ENCODE results near the gene MC1R.

DNA sequence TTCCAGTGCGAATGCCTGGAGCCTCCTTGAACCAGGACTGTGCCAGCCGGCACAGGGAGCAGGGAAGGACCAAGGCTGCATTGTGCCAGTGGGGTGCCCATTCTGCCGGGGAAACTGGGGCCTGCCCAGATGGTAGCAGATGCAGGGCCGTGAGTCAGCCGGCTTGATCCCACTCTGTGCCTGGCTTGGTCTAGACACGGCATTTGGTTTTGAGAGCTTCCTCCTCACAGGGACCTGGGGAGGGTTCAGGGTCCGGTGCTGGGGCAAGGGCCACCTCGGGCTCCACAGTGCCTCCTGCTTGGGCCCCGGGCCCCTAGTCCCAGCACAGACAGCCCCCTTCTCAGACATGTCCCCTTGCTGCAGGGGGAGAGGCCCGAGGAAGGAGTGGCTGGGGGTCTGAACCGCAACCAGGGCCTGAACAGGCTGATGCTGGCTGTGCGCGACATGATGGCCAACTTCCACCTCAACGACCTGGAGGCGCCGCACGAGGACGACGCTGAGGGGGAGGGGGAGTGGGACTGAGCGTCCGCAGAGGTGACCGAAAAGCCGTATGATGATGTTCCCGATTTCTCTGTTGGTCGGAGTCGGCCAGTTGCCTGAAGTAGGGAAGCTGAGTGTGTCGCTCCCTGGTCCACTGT lies 7.8 kb upstream of the MC1R start:
- TF ChIP-seq, protein P1, sequence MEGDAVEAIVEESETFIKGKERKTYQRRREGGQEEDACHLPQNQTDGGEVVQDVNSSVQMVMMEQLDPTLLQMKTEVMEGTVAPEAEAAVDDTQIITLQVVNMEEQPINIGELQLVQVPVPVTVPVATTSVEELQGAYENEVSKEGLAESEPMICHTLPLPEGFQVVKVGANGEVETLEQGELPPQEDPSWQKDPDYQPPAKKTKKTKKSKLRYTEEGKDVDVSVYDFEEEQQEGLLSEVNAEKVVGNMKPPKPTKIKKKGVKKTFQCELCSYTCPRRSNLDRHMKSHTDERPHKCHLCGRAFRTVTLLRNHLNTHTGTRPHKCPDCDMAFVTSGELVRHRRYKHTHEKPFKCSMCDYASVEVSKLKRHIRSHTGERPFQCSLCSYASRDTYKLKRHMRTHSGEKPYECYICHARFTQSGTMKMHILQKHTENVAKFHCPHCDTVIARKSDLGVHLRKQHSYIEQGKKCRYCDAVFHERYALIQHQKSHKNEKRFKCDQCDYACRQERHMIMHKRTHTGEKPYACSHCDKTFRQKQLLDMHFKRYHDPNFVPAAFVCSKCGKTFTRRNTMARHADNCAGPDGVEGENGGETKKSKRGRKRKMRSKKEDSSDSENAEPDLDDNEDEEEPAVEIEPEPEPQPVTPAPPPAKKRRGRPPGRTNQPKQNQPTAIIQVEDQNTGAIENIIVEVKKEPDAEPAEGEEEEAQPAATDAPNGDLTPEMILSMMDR (IDR thresholded peaks at IDR 0.05): no peak
- TF ChIP-seq EP300 (IDR thresholded peaks at IDR 0.05): no peak
- no peak for TF ChIP-seq POLR2AphosphoS5 (IDR thresholded peaks at IDR 0.05)
- TF ChIP-seq POLR2A (IDR thresholded peaks at IDR 0.05): no peak

Measured in stomach (tissue), 4 donors.